ENCODE measurements around the gene PRR16. TPM values are rescaled to one million over a fixed set of nuclear protein-coding genes. Genes with fewer than 3 reads are reported as not detected.

Gene PRR16
- total RNA-seq, 1 donor from 2014 or later, result 0.25 TPM

DNA sequence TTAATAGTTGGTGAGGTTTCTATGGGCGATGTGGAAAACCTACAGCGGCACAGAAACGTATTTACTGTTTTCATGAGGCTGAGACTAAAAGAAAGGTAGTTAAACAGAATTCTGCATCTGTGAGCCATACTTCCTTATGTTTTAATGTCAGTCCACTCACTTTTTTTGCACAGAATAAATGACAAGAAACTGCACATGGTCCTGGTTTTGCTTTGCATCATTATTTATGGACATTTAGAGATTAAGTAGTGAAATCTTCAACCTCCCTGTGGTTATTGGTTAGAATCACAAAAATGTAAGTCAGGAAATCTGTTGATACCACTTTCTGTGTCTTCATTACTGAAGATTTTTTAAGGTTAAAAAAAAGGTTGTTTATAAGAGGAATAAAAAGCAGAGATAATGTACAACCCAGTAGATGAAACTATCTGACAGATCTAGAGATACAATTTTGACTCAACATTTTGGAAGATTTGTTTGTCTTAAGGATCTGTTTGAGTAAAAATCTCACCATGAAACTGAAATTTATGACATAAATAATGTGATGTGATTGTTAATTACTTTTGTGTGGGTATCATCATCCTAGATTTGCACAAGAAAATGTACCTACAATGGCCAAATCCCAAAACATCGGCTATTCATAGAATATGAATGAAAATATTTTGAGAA is 2.4 kb downstream of the PRR16 start:
- TF ChIP-seq CTCF (IDR thresholded peaks at IDR 0.05; ENCODE audit: partially characterized antibody, unreplicated experiment), result no peak
- no peaks in the 10 kb centered on the region for H3K36me3 Mint-ChIP-seq (ENCODE audit: unreplicated experiment)
- peaks cover 3% of the 10 kb centered on the region for H3K9me3 Mint-ChIP-seq (ENCODE audit: unreplicated experiment)
- H3K4me1 Mint-ChIP-seq (ENCODE audit: low read depth, unreplicated experiment), result peaks cover 2% of the 10 kb centered on the region
- H3K27ac Mint-ChIP-seq (ENCODE audit: unreplicated experiment), result no peak overlapping the region
- H3K4me3 Mint-ChIP-seq (ENCODE audit: unreplicated experiment), result peak overlapping the region; percentile 96
- peaks cover 5% of the 10 kb centered on the region for H3K27me3 Mint-ChIP-seq (ENCODE audit: unreplicated experiment)
- no peak for DNase-seq

GRCh38 chr5:120471971-120472370 is 7.9 kb downstream of the PRR16 start:
- no peaks in the 10 kb centered on the region for H3K36me3 Mint-ChIP-seq (ENCODE audit: unreplicated experiment)

GRCh38 chr5:120472911-120473310 is 8.8 kb downstream of the PRR16 start:
- no peaks in the 10 kb centered on the region for H3K27me3 Mint-ChIP-seq (ENCODE audit: unreplicated experiment)
- no peaks in the 10 kb centered on the region for H3K9me3 Mint-ChIP-seq (ENCODE audit: unreplicated experiment)
- DNase-seq, result no peak
- no peaks in the 10 kb centered on the region for H3K4me1 Mint-ChIP-seq (ENCODE audit: low read depth, unreplicated experiment)
- no peak overlapping the region for H3K27ac Mint-ChIP-seq (ENCODE audit: unreplicated experiment)
- TF ChIP-seq CTCF (IDR thresholded peaks at IDR 0.05; ENCODE audit: partially characterized antibody, unreplicated experiment), result no peak
- no peaks in the 10 kb centered on the region for H3K36me3 Mint-ChIP-seq (ENCODE audit: unreplicated experiment)
- H3K4me3 Mint-ChIP-seq (ENCODE audit: unreplicated experiment), result no peak overlapping the region

More at GRCh38 chr5:120471971-120472370, 7.9 kb downstream of the PRR16 start:
- Mint-ChIP-seq H3K9me3 (ENCODE audit: unreplicated experiment) (no peaks in the 10 kb centered on the region), H3K27ac (ENCODE audit: unreplicated experiment) (no peak overlapping the region), H3K27me3 (ENCODE audit: unreplicated experiment) (no peaks in the 10 kb centered on the region), H3K4me3 (ENCODE audit: unreplicated experiment) (no peak overlapping the region), H3K4me1 (ENCODE audit: low read depth, unreplicated experiment) (no peaks in the 10 kb centered on the region)
- TF ChIP-seq CTCF (IDR thresholded peaks at IDR 0.05; ENCODE audit: partially characterized antibody, unreplicated experiment), result no peak
- no peak for DNase-seq

GRCh38 chr5:120473332-120473731 is 9.2 kb downstream of the PRR16 start:
- Mint-ChIP-seq H3K27ac (ENCODE audit: unreplicated experiment) (no peak overlapping the region), H3K9me3 (ENCODE audit: unreplicated experiment) (no peaks in the 10 kb centered on the region), H3K36me3 (ENCODE audit: unreplicated experiment) (no peaks in the 10 kb centered on the region), H3K27me3 (ENCODE audit: unreplicated experiment) (no peaks in the 10 kb centered on the region), H3K4me1 (ENCODE audit: low read depth, unreplicated experiment) (no peaks in the 10 kb centered on the region), H3K4me3 (ENCODE audit: unreplicated experiment) (no peak overlapping the region)
- no peak for TF ChIP-seq CTCF (IDR thresholded peaks at IDR 0.05; ENCODE audit: partially characterized antibody, unreplicated experiment)
- DNase-seq, result no peak

GRCh38 chr5:120476063-120476462 is 12.0 kb downstream of the PRR16 start:
- Mint-ChIP-seq H3K9me3 (ENCODE audit: unreplicated experiment) (no peaks in the 10 kb centered on the region), H3K4me1 (ENCODE audit: low read depth, unreplicated experiment) (no peaks in the 10 kb centered on the region), H3K27ac (ENCODE audit: unreplicated experiment) (no peak overlapping the region)

More at GRCh38 chr5:120476063-120476462, 12.0 kb downstream of the PRR16 start:
- Mint-ChIP-seq H3K4me3 (ENCODE audit: unreplicated experiment) (no peak overlapping the region), H3K27me3 (ENCODE audit: unreplicated experiment) (no peaks in the 10 kb centered on the region), H3K36me3 (ENCODE audit: unreplicated experiment) (no peaks in the 10 kb centered on the region)
- TF ChIP-seq CTCF (IDR thresholded peaks at IDR 0.05; ENCODE audit: partially characterized antibody, unreplicated experiment), result no peak
- DNase-seq, result no peak

Measured in glutamatergic neuron (in vitro differentiated cells).